Subcutaneous abdominal adipose tissue (tissue), 5 donors: ENCODE data around the gene HPCAL1.
A peak's percentile ranks its signal among the peaks of the same experiment; 100 is the strongest.
"Not testable (repeated sequence)": the region's sequence is repeated elsewhere in the genome, so short reads cannot be mapped to it uniquely, and the experiment has no call there.

Experiments
- H3K27ac ChIP-seq: one replicate; pipeline ENCODE4 v1.7.0; 2013; ENCODE audit warnings: low read depth, mild to moderate bottlenecking, inconsistent platforms, low read length, moderate library complexity
- H3K27me3 ChIP-seq, 5 donors: one replicate each; pipeline ENCODE4 v1.7.0; 2013; ENCODE audit warnings: low read length in 5 of 5, inconsistent platforms in 1 of 5; ENCODE audit not compliant: control insufficient read depth in 5 of 5, insufficient read depth in 4 of 5
- H3K36me3 ChIP-seq, 5 donors: one replicate each; pipeline ENCODE4 v1.7.0; 2013; ENCODE audit warnings: low read length in 5 of 5; ENCODE audit not compliant: control insufficient read depth in 5 of 5, insufficient read depth in 5 of 5
- H3K4me1 ChIP-seq, 5 donors: one replicate each; pipeline ENCODE4 v1.7.0; 2013; ENCODE audit warnings: low read length in 5 of 5, mild to moderate bottlenecking in 3 of 5, moderate library complexity in 1 of 5; ENCODE audit not compliant: control insufficient read depth in 5 of 5, insufficient read depth in 5 of 5
- H3K4me3 ChIP-seq, 5 donors: one replicate each; pipeline ENCODE4 v1.7.0; 2013; ENCODE audit warnings: low read length in 5 of 5, low read depth in 1 of 5
- H3K9ac ChIP-seq, 5 donors: one replicate each; pipeline ENCODE4 v1.7.0; 2013; ENCODE audit warnings: low read length in 5 of 5, mild to moderate bottlenecking in 4 of 5, moderate library complexity in 3 of 5
- H3K9me3 ChIP-seq, 5 donors: one replicate each; pipeline ENCODE4 v1.7.0; 2013; ENCODE audit warnings: low read length in 5 of 5; ENCODE audit not compliant: control insufficient read depth in 5 of 5
- donor health status: healthy.
- donor health status: healthy.
- donor health status: healthy.
- donor health status: healthy.
- donor health status: healthy.

Gene HPCAL1

GRCh38 chr2:10439185-10439879 lies 136.6 kb downstream of the HPCAL1 start:
- H3K27me3 ChIP-seq = no peaks in the 10 kb centered on the region
- peaks cover 16 to 51% (median 49%) of the 10 kb centered on the region in 5 donors for H3K36me3 ChIP-seq
- no peak overlapping the region for H3K4me3 ChIP-seq
- no peak overlapping the region for H3K9ac ChIP-seq
- no peaks in the 10 kb centered on the region for H3K9me3 ChIP-seq
- H3K27ac ChIP-seq = no peak overlapping the region
- H3K4me1 ChIP-seq = peaks cover 0 to 5% (median 2%) of the 10 kb centered on the region in 5 donors

- no peak overlapping the region for H3K27ac ChIP-seq
- H3K4me3 ChIP-seq = no peak overlapping the region
- peaks cover 0 to 5% (median 0%) of the 10 kb centered on the region in 5 donors for H3K4me1 ChIP-seq
- peaks cover 16 to 55% (median 53%) of the 10 kb centered on the region in 5 donors for H3K36me3 ChIP-seq
- no peak overlapping the region for H3K9ac ChIP-seq
- no peaks in the 10 kb centered on the region for H3K9me3 ChIP-seq
- no peaks in the 10 kb centered on the region for H3K27me3 ChIP-seq
These were observed 137.3 kb downstream of the HPCAL1 start for GRCh38 chr2:10439971-10440370.

- H3K27ac ChIP-seq = no peak overlapping the region
- H3K4me1 ChIP-seq = peaks cover 0 to 5% (median 0%) of the 10 kb centered on the region in 5 donors
- no peaks in the 10 kb centered on the region for H3K27me3 ChIP-seq
- H3K9ac ChIP-seq = no peak overlapping the region
- no peaks in the 10 kb centered on the region for H3K9me3 ChIP-seq
- no peak overlapping the region for H3K4me3 ChIP-seq
- H3K36me3 ChIP-seq = peaks cover 16 to 55% (median 53%) of the 10 kb centered on the region in 5 donors
These were observed 138.0 kb downstream of the HPCAL1 start for GRCh38 chr2:10440736-10441135.

GRCh38 chr2:10441948-10442347 lies 139.2 kb downstream of the HPCAL1 start:
- Histone ChIP-seq H3K36me3 (peaks cover 16 to 55% (median 53%) of the 10 kb centered on the region in 5 donors), H3K9me3 (no peaks in the 10 kb centered on the region), H3K4me1 (peaks cover 0 to 7% (median 0%) of the 10 kb centered on the region in 5 donors), H3K27me3 (no peaks in the 10 kb centered on the region), H3K4me3 (no peak overlapping the region), H3K9ac (no peak overlapping the region), H3K27ac (no peak overlapping the region)

- not testable (repeated sequence) for H3K27me3 ChIP-seq, H3K9me3 ChIP-seq, H3K9ac ChIP-seq, H3K27ac ChIP-seq, H3K4me3 ChIP-seq
- Histone ChIP-seq H3K36me3 (peaks cover 16 to 55% (median 53%) of the 10 kb centered on the region in 5 donors), H3K4me1 (peaks cover 0 to 14% (median 6%) of the 10 kb centered on the region in 5 donors)
These were observed 139.9 kb downstream of the HPCAL1 start for GRCh38 chr2:10442469-10443126.

GRCh38 chr2:10444463-10444862 lies 141.8 kb downstream of the HPCAL1 start:
- Histone ChIP-seq H3K9me3 (no peaks in the 10 kb centered on the region), H3K27ac (no peak overlapping the region), H3K4me1 (peaks cover 0 to 24% (median 15%) of the 10 kb centered on the region in 5 donors), H3K36me3 (peaks cover 16 to 54% (median 51%) of the 10 kb centered on the region in 5 donors), H3K27me3 (no peaks in the 10 kb centered on the region), H3K9ac (no peak overlapping the region), H3K4me3 (no peak overlapping the region)

GRCh38 chr2:10446631-10447030 lies 143.9 kb downstream of the HPCAL1 start:
- Histone ChIP-seq H3K9ac (no peak overlapping the region), H3K9me3 (no peaks in the 10 kb centered on the region)

GRCh38 chr2:10447300-10447894 lies 144.7 kb downstream of the HPCAL1 start:
- Histone ChIP-seq H3K9me3 (no peaks in the 10 kb centered on the region), H3K4me3 (peak overlapping the region; percentile 54 to 67 (median 55)), H3K27me3 (no peaks in the 10 kb centered on the region), H3K9ac (peak overlapping the region in 3 of 5 donors; percentile 32 to 51 (median 43)), H3K4me1 (peaks cover 0 to 32% (median 27%) of the 10 kb centered on the region in 5 donors), H3K36me3 (peaks cover 7 to 25% (median 22%) of the 10 kb centered on the region in 5 donors), H3K27ac (no peak overlapping the region)

More at GRCh38 chr2:10446631-10447030, 143.9 kb downstream of the HPCAL1 start:
- Histone ChIP-seq H3K36me3 (peaks cover 14 to 32% (median 30%) of the 10 kb centered on the region in 5 donors), H3K4me1 (peaks cover 0 to 32% (median 24%) of the 10 kb centered on the region in 5 donors), H3K27me3 (no peaks in the 10 kb centered on the region), H3K4me3 (no peak overlapping the region), H3K27ac (no peak overlapping the region)

GRCh38 chr2:10447895-10448575 lies 145.3 kb downstream of the HPCAL1 start, which contains the start of gene ODC1:
Gene ODC1 (minus strand): TSS chr2:10448327. CDS start chr2:10445032, 3,295 bp downstream.
- Histone ChIP-seq H3K4me3 (peak within 1 kb of the TSS; percentile 70 to 86 (median 72)), H3K9ac (peak within 1 kb of the TSS in 4 of 5 donors; percentile 53 to 92 (median 84)), H3K36me3 (peaks cover 6 to 18% (median 17%) of the 10 kb centered on the region in 5 donors), H3K27me3 (no peaks in the 10 kb centered on the region), H3K9me3 (no peaks in the 10 kb centered on the region), H3K4me1 (peaks cover 0 to 32% (median 27%) of the 10 kb centered on the region in 5 donors), H3K27ac (peak within 1 kb of the TSS; percentile 60)
